ENCODE data around the gene SYT17.

The SYT17 gene

GRCh38 chr16:19288872-19289799, 121.1 kb downstream of the SYT17 start:
- no peaks in the 10 kb centered on the region for H3K36me3 Mint-ChIP-seq (ENCODE audit: low read depth)
- H3K9me3 Mint-ChIP-seq = no peaks in the 10 kb centered on the region
- peaks cover 5% of the 10 kb centered on the region for H3K27me3 Mint-ChIP-seq (ENCODE audit: low read depth)
- TF ChIP-seq CTCF (IDR thresholded peaks at IDR 0.05; ENCODE audit: unreplicated experiment in 3 of 3) = no peak
- peak overlapping the region in 2 of 3 experiments; percentile 41 to 72 for H3K27ac Mint-ChIP-seq
- no peak overlapping the region for H3K4me3 Mint-ChIP-seq
- peaks cover 22% of the 10 kb centered on the region for H3K4me1 Mint-ChIP-seq

- H3K9me3 Mint-ChIP-seq = no peaks in the 10 kb centered on the region
- H3K27ac Mint-ChIP-seq = peak overlapping the region; percentile 34 to 72 (median 41)
- peaks cover 30% of the 10 kb centered on the region for H3K4me1 Mint-ChIP-seq
Measured at GRCh38 chr16:19289811-19290485, 121.9 kb downstream of the SYT17 start.

GRCh38 chr16:19290860-19291259, 122.8 kb downstream of the SYT17 start:
- H3K27me3 Mint-ChIP-seq (ENCODE audit: low read depth) = peaks cover 5% of the 10 kb centered on the region

More at GRCh38 chr16:19289811-19290485, 121.9 kb downstream of the SYT17 start:
- Mint-ChIP-seq H3K4me3 (peak overlapping the region in 2 of 3 experiments; percentile 23 to 28), H3K36me3 (ENCODE audit: low read depth) (no peaks in the 10 kb centered on the region), H3K27me3 (ENCODE audit: low read depth) (peaks cover 5% of the 10 kb centered on the region)
- no peak for TF ChIP-seq CTCF (IDR thresholded peaks at IDR 0.05; ENCODE audit: unreplicated experiment in 3 of 3)

GRCh38 chr16:19291475-19291874, 123.4 kb downstream of the SYT17 start:
- TF ChIP-seq CTCF (IDR thresholded peaks at IDR 0.05; ENCODE audit: unreplicated experiment in 3 of 3) = no peak
- Mint-ChIP-seq H3K9me3 (no peaks in the 10 kb centered on the region), H3K4me1 (peaks cover 30% of the 10 kb centered on the region), H3K4me3 (no peak overlapping the region), H3K36me3 (ENCODE audit: low read depth) (no peaks in the 10 kb centered on the region), H3K27me3 (ENCODE audit: low read depth) (peaks cover 5% of the 10 kb centered on the region), H3K27ac (no peak overlapping the region)

More at GRCh38 chr16:19290860-19291259, 122.8 kb downstream of the SYT17 start:
- Mint-ChIP-seq H3K27ac (peak overlapping the region in 1 of 3 experiments; percentile 41), H3K4me1 (peaks cover 30% of the 10 kb centered on the region), H3K4me3 (no peak overlapping the region), H3K9me3 (no peaks in the 10 kb centered on the region), H3K36me3 (ENCODE audit: low read depth) (no peaks in the 10 kb centered on the region)
- TF ChIP-seq CTCF (IDR thresholded peaks at IDR 0.05; ENCODE audit: unreplicated experiment in 3 of 3) = no peak

GRCh38 chr16:19292186-19292585, 124.1 kb downstream of the SYT17 start:
- no peak for TF ChIP-seq CTCF (IDR thresholded peaks at IDR 0.05; ENCODE audit: unreplicated experiment in 3 of 3)

More at GRCh38 chr16:19292186-19292585, 124.1 kb downstream of the SYT17 start:
- Mint-ChIP-seq H3K27me3 (ENCODE audit: low read depth) (peaks cover 5% of the 10 kb centered on the region), H3K9me3 (no peaks in the 10 kb centered on the region), H3K4me3 (no peak overlapping the region), H3K27ac (no peak overlapping the region), H3K4me1 (peaks cover 30% of the 10 kb centered on the region), H3K36me3 (ENCODE audit: low read depth) (no peaks in the 10 kb centered on the region)
